Stomach (tissue), 9 donors: ENCODE results near the gene ERC2. TPM values are rescaled to one million over a fixed set of nuclear protein-coding genes. Genes with fewer than 3 reads are reported as not detected.
A peak's percentile ranks its signal among the peaks of the same experiment; 100 is the strongest.

Source experiments
- DNase-seq, 2 donors: peaks; one replicate each; pipeline versions ENCODE4 v3.0.0 to v3.0.0-alpha.2; 2013 to 2019
- H3K27ac ChIP-seq, 5 donors: fragments of 200-600 bp in 4 of 5; sonication (generic) in 4 of 5; one replicate each; pipeline ENCODE4 v1.5.1; 2013 to 2019; ENCODE audit warnings: mild to moderate bottlenecking in 1 of 5, moderate library complexity in 1 of 5
- H3K27me3 ChIP-seq, 3 donors: fragments of 200-600 bp; sonication (generic); one replicate each; pipeline ENCODE4 v1.5.1; 2017 to 2019; ENCODE audit warnings: mixed run types in 1 of 3
- H3K36me3 ChIP-seq, 4 donors: fragments of 200-600 bp; sonication (generic); 1 replicate in 3 of 4; 2 replicates in 1 of 4; pipeline ENCODE4 v1.5.1; 2016 to 2019
- H3K4me1 ChIP-seq, 4 donors: fragments of 200-600 bp; sonication (generic); one replicate each; pipeline ENCODE4 v1.5.1; 2016 to 2019
- H3K4me3 ChIP-seq, 4 donors: fragments of 200-600 bp; sonication (generic) in 3 of 4; one replicate each; pipeline ENCODE4 v1.5.1; 2016 to 2019; ENCODE audit warnings: mild to moderate bottlenecking in 1 of 4
- H3K9me3 ChIP-seq, 4 donors: fragments of 200-600 bp; sonication (generic); one replicate each; pipeline ENCODE4 v1.5.1; 2016 to 2019
- CTCF ChIP-seq, 7 experiments: fragments of 450-650 bp in 4 of 7; fragments of 200-600 bp in 3 of 7; sonication (generic) in 3 of 7; IDR thresholded peaks; one replicate each; pipeline ENCODE4 v1.5.1; 2016 to 2019; ENCODE audit warnings: antibody characterized with exemption in 7 of 7, control low read depth in 2 of 7, mild to moderate bottlenecking in 1 of 7
- EP300 ChIP-seq: sonication (generic); formaldehyde crosslinking; IDR thresholded peaks from one replicate; pipeline ENCODE4 v1.6.1; 2017; ENCODE audit warnings: antibody characterized with exemption
- POLR2A ChIP-seq, 4 donors: fragments of 450-650 bp; IDR thresholded peaks; one replicate each; pipeline ENCODE4 v1.6.1; 2016; ENCODE audit warnings: antibody characterized with exemption in 4 of 4, control low read depth in 2 of 4, mild to moderate bottlenecking in 1 of 4, moderate library complexity in 1 of 4
- POLR2AphosphoS5 ChIP-seq, 3 donors: sonication (generic); formaldehyde crosslinking; IDR thresholded peaks; one replicate each; pipeline ENCODE4 v1.6.1; 2016; ENCODE audit warnings: antibody characterized with exemption in 3 of 3
- WGBS, 5 donors: extraction: QIAGEN DNeasy Blood & Tissue Kit in 3 of 5; methylation state at CpG; one replicate each; pipeline versions ENCODE4 v1.1.5 to v1.1.7; 2013 to 2018; 5-methylcytosine and 5-hydroxymethylcytosine counted together
- intact Hi-C: fragments of 100-400 bp; cut with DNase I; formaldehyde crosslinking; loops from one replicate; pipeline ENCODE4 v1.15.1; 2023; ENCODE audit warnings: low total_unique reads
- polyA plus RNA-seq, 3 donors: library from polyadenylated mRNA; stranded (reverse); fragments of 200-250 nt; gene quantifications; one replicate each; pipeline ENCODE4 v1.2.3, GENCODE V29; 2013
- total RNA-seq, 5 donors: library from RNA; depleted of rRNA; stranded (reverse); fragments of >200 nt; gene quantifications; one replicate each; pipeline versions ENCODE4 v1.1.0 to v1.2.3, GENCODE V29; 2014 to 2016
- donor health status: healthy with polysubstance abuse.
- donor health status: Bipolar disorder and iron deficiency.
- donor health status: healthy.

The ERC2 gene
- total and polyA plus RNA-seq, 8 donors: 0.43 to 3.1 (median 1.3) TPM; not detected in 2

GRCh38 chr3:55723653-55724406 lies 744.4 kb downstream of the ERC2 start:
- H3K36me3 ChIP-seq: no peaks in the 10 kb centered on the region
- no peaks in the 10 kb centered on the region for H3K9me3 ChIP-seq
- no peak for TF ChIP-seq POLR2AphosphoS5 (IDR thresholded peaks at IDR 0.05)
- H3K27ac ChIP-seq: no peak overlapping the region
- no peaks in the 10 kb centered on the region for H3K4me1 ChIP-seq
- WGBS, 5 donors: 61 to 86% (median 74%) methylated on average over 5 of the region's 5 CpGs
- H3K4me3 ChIP-seq: no peak overlapping the region
- H3K27me3 ChIP-seq: peaks cover 0 to 13% (median 0%) of the 10 kb centered on the region in 3 donors
- no peak for DNase-seq
- intact Hi-C loops: no loop called here

- Histone ChIP-seq H3K27ac (no peak overlapping the region), H3K4me3 (no peak overlapping the region), H3K4me1 (no peaks in the 10 kb centered on the region), H3K36me3 (no peaks in the 10 kb centered on the region), H3K9me3 (no peaks in the 10 kb centered on the region), H3K27me3 (peaks cover 0 to 13% (median 0%) of the 10 kb centered on the region in 3 donors)
- intact Hi-C loops: no loop called here
- 36 to 49% (median 42%) methylated on average over 5 of the region's 5 CpGs for WGBS, 5 donors
- peak; percentile 30 to 62 for DNase-seq
- TF ChIP-seq EP300 (no peak), CTCF (IDR thresholded peaks at IDR 0.05) (peak in 4 of 7 experiments; percentile 24 to 42 (median 32))
Observed at GRCh38 chr3:55721716-55722484, 746.4 kb downstream of the ERC2 start.

- Histone ChIP-seq H3K4me3 (no peak overlapping the region), H3K27me3 (peaks cover 0 to 13% (median 0%) of the 10 kb centered on the region in 3 donors), H3K36me3 (no peaks in the 10 kb centered on the region), H3K9me3 (no peaks in the 10 kb centered on the region), H3K4me1 (no peaks in the 10 kb centered on the region), H3K27ac (no peak overlapping the region)
- intact Hi-C loops: no loop called here
- peak in 1 of 2 donors; percentile 26 for DNase-seq
- no peak for TF ChIP-seq POLR2A (IDR thresholded peaks at IDR 0.05)
- TF ChIP-seq CTCF (IDR thresholded peaks at IDR 0.05): no peak
- TF ChIP-seq EP300: no peak
- no peak for TF ChIP-seq POLR2AphosphoS5 (IDR thresholded peaks at IDR 0.05)
Observed at GRCh38 chr3:55720614-55721013, 747.7 kb downstream of the ERC2 start.

GRCh38 chr3:55719508-55719907 lies 748.8 kb downstream of the ERC2 start:
- intact Hi-C loops: no loop called here
- peak in 1 of 2 donors; percentile 40 for DNase-seq

More at GRCh38 chr3:55719508-55719907, 748.8 kb downstream of the ERC2 start:
- Histone ChIP-seq H3K36me3 (no peaks in the 10 kb centered on the region), H3K4me3 (no peak overlapping the region), H3K9me3 (no peaks in the 10 kb centered on the region), H3K4me1 (no peaks in the 10 kb centered on the region), H3K27me3 (peaks cover 0 to 13% (median 0%) of the 10 kb centered on the region in 3 donors), H3K27ac (no peak overlapping the region)
- TF ChIP-seq POLR2AphosphoS5 (IDR thresholded peaks at IDR 0.05): no peak
- TF ChIP-seq CTCF (IDR thresholded peaks at IDR 0.05): no peak
- no peak for TF ChIP-seq POLR2A (IDR thresholded peaks at IDR 0.05)
- TF ChIP-seq EP300: no peak
